Mesendoderm (in vitro differentiated cells): ENCODE data around the gene RRP1.

Experiments
- DNase-seq: peaks from one replicate; pipeline ENCODE4 v3.0.0; 2013
- H2AK5ac ChIP-seq: 2 replicates; pipeline ENCODE4 v1.6.1; 2013; ENCODE audit warnings: low read length, inconsistent platforms
- H2BK120ac ChIP-seq: 2 replicates; pipeline ENCODE4 v1.6.1; 2013; ENCODE audit warnings: low read depth, mild to moderate bottlenecking, low read length, moderate library complexity, mixed read lengths
- H2BK15ac ChIP-seq: replicated peaks from 2 replicates; pipeline ENCODE4 v1.6.1; 2013; ENCODE audit warnings: low read depth, mild to moderate bottlenecking, moderate library complexity
- H2BK5ac ChIP-seq: 2 replicates; pipeline ENCODE4 v1.6.1; 2013; ENCODE audit warnings: low read length, inconsistent platforms
- H3K18ac ChIP-seq: 2 replicates; pipeline ENCODE4 v1.6.1; 2013; ENCODE audit warnings: mild to moderate bottlenecking, low read length, mixed read lengths
- H3K23ac ChIP-seq: one replicate; pipeline ENCODE4 v1.6.1; 2013; ENCODE audit warnings: low read length
- H3K27ac ChIP-seq: 2 replicates; pipeline ENCODE4 v1.5.1; 2013; ENCODE audit warnings: low read depth, mild to moderate bottlenecking, inconsistent platforms, low read length, moderate library complexity
- H3K27me3 ChIP-seq: 2 replicates; pipeline ENCODE4 v1.6.1; 2013; ENCODE audit warnings: low read length, control low read depth, mild to moderate bottlenecking, inconsistent platforms; ENCODE audit not compliant: insufficient read depth, poor library complexity
- H3K36me3 ChIP-seq: 2 replicates; pipeline ENCODE4 v1.6.1; 2013; ENCODE audit warnings: low read length, inconsistent platforms; ENCODE audit not compliant: control insufficient read depth, insufficient read depth
- H3K4ac ChIP-seq: one replicate; pipeline ENCODE4 v1.6.1; 2013; ENCODE audit warnings: low read depth, mild to moderate bottlenecking, low read length, moderate library complexity
- H3K4me1 ChIP-seq: 2 replicates; pipeline ENCODE4 v1.6.1; 2013; ENCODE audit warnings: low read depth, low read length, inconsistent platforms; ENCODE audit not compliant: control insufficient read depth
- H3K4me2 ChIP-seq: 2 replicates; pipeline ENCODE4 v1.6.1; 2013; ENCODE audit warnings: low read length
- H3K4me3 ChIP-seq: 2 replicates; pipeline ENCODE4 v1.5.1; 2013; ENCODE audit warnings: mild to moderate bottlenecking, low read length
- H3K56ac ChIP-seq: one replicate; pipeline ENCODE4 v1.6.1; 2013; ENCODE audit warnings: low read length
- H3K79me1 ChIP-seq: 2 replicates; pipeline ENCODE4 v1.6.1; 2013; ENCODE audit warnings: low read length, inconsistent platforms
- H3K79me2 ChIP-seq: 2 replicates; pipeline ENCODE4 v1.6.1; 2013; ENCODE audit warnings: mild to moderate bottlenecking, low read length; ENCODE audit not compliant: control insufficient read depth, insufficient read depth
- H3K9ac ChIP-seq: 2 replicates; pipeline ENCODE4 v1.6.1; 2013; ENCODE audit warnings: low read length, inconsistent platforms
- H4K5ac ChIP-seq: one replicate; pipeline ENCODE4 v1.6.1; 2013; ENCODE audit warnings: low read length
- H4K8ac ChIP-seq: one replicate; pipeline ENCODE4 v1.6.1; 2013; ENCODE audit warnings: low read depth, mild to moderate bottlenecking, control low read depth, low read length, moderate library complexity
- WGBS: extraction: QIAGEN DNeasy Blood & Tissue Kit; methylation state at CpG from one replicate; pipeline ENCODE4 v1.1.7; 2013; ENCODE audit warnings: low lambda C conversion rate, missing lambda C conversion rate; ENCODE audit not compliant: insufficient coverage; ENCODE audit errors: extremely low coverage; 5-methylcytosine and 5-hydroxymethylcytosine counted together

The RRP1 gene

GRCh38 chr21:43792406-43792805, 3.0 kb downstream of the RRP1 start:
- no peak overlapping the region for H3K18ac ChIP-seq
- no peak overlapping the region for H3K4ac ChIP-seq
- no peak overlapping the region for H2AK5ac ChIP-seq
- no peak overlapping the region for H3K4me2 ChIP-seq
- H2BK5ac ChIP-seq, result no peak overlapping the region
- no peak overlapping the region for H3K56ac ChIP-seq
- H3K27ac ChIP-seq, result no peak overlapping the region
- DNase-seq, result no peak
- H2BK15ac ChIP-seq, result no peak overlapping the region
- no peak overlapping the region for H3K4me3 ChIP-seq
- WGBS, result no CpG with 5 or more reads among the region's 8 CpGs
- H3K23ac ChIP-seq, result no peak overlapping the region
- H4K5ac ChIP-seq, result no peak overlapping the region
- H3K4me1 ChIP-seq, result peaks cover 3% of the 10 kb centered on the region
- no peaks in the 10 kb centered on the region for H3K27me3 ChIP-seq
- H3K9ac ChIP-seq, result no peak overlapping the region
- no peak overlapping the region for H2BK120ac ChIP-seq
- peaks cover 25% of the 10 kb centered on the region for H3K79me1 ChIP-seq
- H3K79me2 ChIP-seq, result peaks cover 44% of the 10 kb centered on the region
- peaks cover 24% of the 10 kb centered on the region for H3K36me3 ChIP-seq
- no peak overlapping the region for H4K8ac ChIP-seq

GRCh38 chr21:43793243-43793642, 3.9 kb downstream of the RRP1 start:
- H3K4me1 ChIP-seq, result peaks cover 3% of the 10 kb centered on the region
- no peak overlapping the region for H4K5ac ChIP-seq
- no CpG with 5 or more reads among the region's 16 CpGs for WGBS
- H3K18ac ChIP-seq, result no peak overlapping the region
- peaks cover 27% of the 10 kb centered on the region for H3K36me3 ChIP-seq
- no peak overlapping the region for H3K27ac ChIP-seq
- no peak overlapping the region for H3K4ac ChIP-seq
- H3K79me2 ChIP-seq, result peaks cover 44% of the 10 kb centered on the region
- no peaks in the 10 kb centered on the region for H3K27me3 ChIP-seq
- H2BK15ac ChIP-seq, result no peak overlapping the region
- H4K8ac ChIP-seq, result no peak overlapping the region
- peaks cover 25% of the 10 kb centered on the region for H3K79me1 ChIP-seq
- no peak overlapping the region for H2AK5ac ChIP-seq
- H3K4me3 ChIP-seq, result no peak overlapping the region
- H3K9ac ChIP-seq, result no peak overlapping the region
- no peak overlapping the region for H2BK5ac ChIP-seq
- DNase-seq, result no peak
- no peak overlapping the region for H3K56ac ChIP-seq
- H2BK120ac ChIP-seq, result no peak overlapping the region
- H3K4me2 ChIP-seq, result no peak overlapping the region
- H3K23ac ChIP-seq, result no peak overlapping the region

GRCh38 chr21:43794311-43794710, 4.9 kb downstream of the RRP1 start:
- no peak overlapping the region for H4K8ac ChIP-seq
- DNase-seq, result no peak
- peaks cover 3% of the 10 kb centered on the region for H3K4me1 ChIP-seq
- no peak overlapping the region for H2AK5ac ChIP-seq
- H2BK120ac ChIP-seq, result no peak overlapping the region
- H2BK5ac ChIP-seq, result no peak overlapping the region
- H4K5ac ChIP-seq, result no peak overlapping the region
- H3K4ac ChIP-seq, result no peak overlapping the region
- H3K79me1 ChIP-seq, result peaks cover 25% of the 10 kb centered on the region
- H3K27me3 ChIP-seq, result no peaks in the 10 kb centered on the region
- no peak overlapping the region for H3K23ac ChIP-seq
- no peak overlapping the region for H3K56ac ChIP-seq
- H3K27ac ChIP-seq, result no peak overlapping the region
- no peak overlapping the region for H3K18ac ChIP-seq
- H3K4me2 ChIP-seq, result no peak overlapping the region
- no peak overlapping the region for H3K9ac ChIP-seq
- no CpG with 5 or more reads among the region's 12 CpGs for WGBS
- H3K4me3 ChIP-seq, result no peak overlapping the region
- peaks cover 44% of the 10 kb centered on the region for H3K79me2 ChIP-seq
- H3K36me3 ChIP-seq, result peaks cover 33% of the 10 kb centered on the region
- H2BK15ac ChIP-seq, result no peak overlapping the region

GRCh38 chr21:43794857-43795256, 5.5 kb downstream of the RRP1 start:
- Histone ChIP-seq H2BK120ac (no peak overlapping the region), H4K8ac (no peak overlapping the region), H3K4me1 (peaks cover 3% of the 10 kb centered on the region), H2BK5ac (no peak overlapping the region), H3K79me1 (peaks cover 25% of the 10 kb centered on the region), H2BK15ac (no peak overlapping the region), H2AK5ac (no peak overlapping the region), H4K5ac (no peak overlapping the region), H3K56ac (no peak overlapping the region), H3K79me2 (peaks cover 39% of the 10 kb centered on the region), H3K9ac (no peak overlapping the region), H3K4me3 (no peak overlapping the region), H3K4ac (no peak overlapping the region), H3K27ac (no peak overlapping the region), H3K36me3 (peaks cover 33% of the 10 kb centered on the region), H3K4me2 (no peak overlapping the region), H3K23ac (no peak overlapping the region), H3K18ac (no peak overlapping the region), H3K27me3 (no peaks in the 10 kb centered on the region)
- no CpG with 5 or more reads among the region's 14 CpGs for WGBS
- no peak for DNase-seq

GRCh38 chr21:43797415-43797814, 8.0 kb downstream of the RRP1 start:
- Histone ChIP-seq H3K4me3 (no peak overlapping the region), H4K5ac (no peak overlapping the region), H2BK15ac (no peak overlapping the region), H3K27ac (no peak overlapping the region), H2BK5ac (no peak overlapping the region), H4K8ac (no peak overlapping the region), H3K4me2 (no peak overlapping the region), H3K18ac (no peak overlapping the region), H3K4ac (no peak overlapping the region), H3K36me3 (peaks cover 34% of the 10 kb centered on the region), H3K79me1 (peaks cover 7% of the 10 kb centered on the region), H2AK5ac (no peak overlapping the region), H3K79me2 (peaks cover 16% of the 10 kb centered on the region), H2BK120ac (no peak overlapping the region), H3K27me3 (no peaks in the 10 kb centered on the region), H3K9ac (no peak overlapping the region), H3K4me1 (no peaks in the 10 kb centered on the region), H3K56ac (no peak overlapping the region), H3K23ac (no peak overlapping the region)
- no CpG with 5 or more reads among the region's 19 CpGs for WGBS
- DNase-seq, result no peak

DNA sequence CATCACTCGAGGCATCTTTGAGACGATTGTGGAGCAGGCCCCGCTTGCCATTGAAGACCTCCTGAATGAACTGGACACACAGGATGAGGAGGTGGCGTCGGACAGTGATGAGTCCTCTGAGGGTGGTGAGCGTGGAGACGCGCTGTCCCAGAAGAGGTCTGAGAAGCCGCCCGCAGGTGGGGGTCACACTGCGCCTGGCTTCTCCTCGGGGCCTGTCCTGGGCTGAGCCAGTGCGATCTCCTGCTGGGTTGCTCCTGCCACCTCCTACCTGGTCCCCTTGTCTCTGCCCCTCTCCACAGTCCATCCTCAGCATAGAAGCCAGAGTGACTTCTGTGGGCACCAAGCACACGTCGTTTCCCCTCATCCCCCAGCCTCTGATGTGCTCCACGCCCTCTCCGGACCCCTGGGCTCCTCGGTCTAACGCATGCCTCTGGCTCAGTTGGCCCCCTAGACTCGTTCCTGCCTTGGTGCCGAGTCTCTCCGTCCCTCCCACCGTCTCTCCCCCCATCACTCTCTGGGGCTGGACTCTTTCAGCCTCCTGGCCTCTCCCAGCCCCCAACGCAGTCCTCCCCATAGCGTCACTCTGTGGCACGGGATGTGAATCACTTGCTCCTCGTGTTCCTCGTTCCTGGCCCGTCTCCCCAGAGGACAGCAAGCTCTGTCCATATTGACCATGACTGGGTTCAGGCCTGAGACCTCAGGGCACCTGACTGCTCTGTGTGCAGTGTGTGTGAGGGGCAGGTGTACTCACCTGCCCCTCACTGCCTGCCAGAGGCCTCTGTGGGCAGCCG, 8.7 kb downstream of the RRP1 start:
- no peak overlapping the region for H2BK120ac ChIP-seq
- DNase-seq, result no peak
- H2BK5ac ChIP-seq, result no peak overlapping the region
- H3K36me3 ChIP-seq, result peaks cover 33% of the 10 kb centered on the region
- H2BK15ac ChIP-seq, result no peak overlapping the region
- H3K27me3 ChIP-seq, result no peaks in the 10 kb centered on the region
- no peak overlapping the region for H3K23ac ChIP-seq
- no CpG with 5 or more reads among the region's 30 CpGs for WGBS
- no peak overlapping the region for H3K18ac ChIP-seq
- H3K4me3 ChIP-seq, result no peak overlapping the region
- H3K79me2 ChIP-seq, result peaks cover 11% of the 10 kb centered on the region
- H3K56ac ChIP-seq, result no peak overlapping the region
- peaks cover 7% of the 10 kb centered on the region for H3K79me1 ChIP-seq
- H4K5ac ChIP-seq, result no peak overlapping the region
- no peak overlapping the region for H3K4ac ChIP-seq
- no peak overlapping the region for H3K4me2 ChIP-seq
- no peak overlapping the region for H2AK5ac ChIP-seq
- no peaks in the 10 kb centered on the region for H3K4me1 ChIP-seq
- no peak overlapping the region for H4K8ac ChIP-seq
- no peak overlapping the region for H3K27ac ChIP-seq
- no peak overlapping the region for H3K9ac ChIP-seq
